Right cardiac atrium (tissue), 5 donors: ENCODE results near the gene ADAMTS2. TPM values are rescaled to one million over a fixed set of nuclear protein-coding genes. Genes with fewer than 3 reads are reported as not detected.

Experiments
- ATAC-seq, 2 donors: fragments of 200-7000 bp; cut with Tn5 transposase; one replicate each; pipeline versions ENCODE4 v1.8.0 to v1.9.1; 2020; ENCODE audit warnings: moderate library complexity in 2 of 2, mild to moderate bottlenecking in 1 of 2
- DNase-seq, 3 donors: peaks; one replicate each; pipeline ENCODE4 v3.0.0-alpha.2; 2020
- H3K27ac ChIP-seq: one replicate; pipeline ENCODE4 v1.5.1; 2013; ENCODE audit warnings: mild to moderate bottlenecking, low read length, control low read depth, moderate library complexity
- H3K27me3 ChIP-seq: one replicate; pipeline ENCODE4 v1.6.1; 2013; ENCODE audit not compliant: control insufficient read depth, insufficient read depth
- H3K4me1 ChIP-seq: one replicate; pipeline ENCODE4 v1.6.1; 2013; ENCODE audit warnings: low read length; ENCODE audit not compliant: control insufficient read depth, insufficient read depth
- H3K4me3 ChIP-seq: one replicate; pipeline ENCODE4 v1.5.1; 2013; ENCODE audit warnings: low read length, control low read depth
- H3K9me3 ChIP-seq: one replicate; pipeline ENCODE4 v1.6.1; 2013; ENCODE audit warnings: low read length; ENCODE audit not compliant: control insufficient read depth
- WGBS: extraction: QIAGEN DNeasy Blood & Tissue Kit; methylation state at CpG from one replicate; pipeline ENCODE4 v1.1.7; 2013; 5-methylcytosine and 5-hydroxymethylcytosine counted together
- intact Hi-C, 4 donors: fragments of 100-400 bp; cut with DNase I; formaldehyde crosslinking; loops; one replicate each; pipeline versions ENCODE4 v1.11.0 to v1.14.0; 2022 to 2023
- polyA plus RNA-seq: library from polyadenylated mRNA; stranded (reverse); fragments of 200-250 nt; gene quantifications from one replicate; pipeline ENCODE4 v1.2.3, GENCODE V29; 2013
- total RNA-seq, 4 donors: library from RNA; stranded (reverse); fragmentation: NEBNext Ultra II Directional; extraction: Animal tissue kit (Norgen Biotek cat#: 25700); gene quantifications; one replicate each; pipeline ENCODE4 v1.2.1, GENCODE V29; 2021
- donor health status: healthy with polysubstance abuse.
- donor health status: DM: no; HTN: yes; CAD: no.
- donor health status: DM: no; HTN: no; CAD: no.
- donor health status: DM: no; HTN: yes; CAD: no; lungs with severe emphysema.
- donor health status: DM: yes; HTN: yes; CAD: no.

The ADAMTS2 gene
- total and polyA plus RNA-seq, 5 donors: 7.0 to 23.2 (median 14.7) TPM

- ATAC-seq (no peak), DNase-seq (peak in 2 of 3 donors; percentile 30 to 35)
- intact Hi-C loops: no loop called here
- Histone ChIP-seq H3K27ac (no peak overlapping the region), H3K27me3 (no peaks in the 10 kb centered on the region), H3K9me3 (no peaks in the 10 kb centered on the region), H3K4me3 (no peak overlapping the region), H3K4me1 (peaks cover 11% of the 10 kb centered on the region)
- WGBS: 78% methylated on average over 23 of the region's 23 CpGs
Measured at GRCh38 chr5:179354305-179354882, 9.1 kb upstream of the ADAMTS2 start.

- H3K4me1 ChIP-seq: no peaks in the 10 kb centered on the region
- WGBS: 74% methylated on average over 10 of the region's 10 CpGs
- H3K4me3 ChIP-seq: no peak overlapping the region
- ATAC-seq (no peak), DNase-seq (peak in 2 of 3 donors; percentile 12 to 54)
- intact Hi-C loops: loop anchor here in 2 of 4 donors (5.0 to 10.0 kb wide), 2 partner anchors 182 to 184 kb away; no protein-coding TSS in a partner anchor
- no peaks in the 10 kb centered on the region for H3K27me3 ChIP-seq
- H3K9me3 ChIP-seq: no peaks in the 10 kb centered on the region
- H3K27ac ChIP-seq: no peak overlapping the region
Measured at GRCh38 chr5:179348843-179349242, 3.6 kb upstream of the ADAMTS2 start.

GRCh38 chr5:179348011-179348530 lies 2.8 kb upstream of the ADAMTS2 start:
- Histone ChIP-seq H3K27ac (no peak overlapping the region), H3K4me1 (no peaks in the 10 kb centered on the region), H3K27me3 (no peaks in the 10 kb centered on the region), H3K4me3 (no peak overlapping the region), H3K9me3 (no peaks in the 10 kb centered on the region)
- intact Hi-C loops: loop anchor here in 2 of 4 donors (5.0 to 10.0 kb wide), 2 partner anchors 181 to 183 kb away; no protein-coding TSS in a partner anchor
- DNase-seq (no peak), ATAC-seq (no peak)
- WGBS: 83% methylated on average over 15 of the region's 15 CpGs

GRCh38 chr5:179347581-179347980 lies 2.3 kb upstream of the ADAMTS2 start:
- 71% methylated on average over 2 of the region's 2 CpGs for WGBS
- DNase-seq (peak in 1 of 3 donors; percentile 4), ATAC-seq (no peak)
- H3K4me3 ChIP-seq: no peak overlapping the region
- no peaks in the 10 kb centered on the region for H3K4me1 ChIP-seq
- no peaks in the 10 kb centered on the region for H3K9me3 ChIP-seq
- intact Hi-C loops: loop anchor here in 2 of 4 donors (5.0 to 10.0 kb wide), 2 partner anchors 180 to 183 kb away; no protein-coding TSS in a partner anchor
- no peak overlapping the region for H3K27ac ChIP-seq
- H3K27me3 ChIP-seq: no peaks in the 10 kb centered on the region

GRCh38 chr5:179346875-179347274 lies 1.6 kb upstream of the ADAMTS2 start:
- Histone ChIP-seq H3K4me3 (no peak overlapping the region), H3K4me1 (no peaks in the 10 kb centered on the region), H3K27me3 (no peaks in the 10 kb centered on the region), H3K9me3 (no peaks in the 10 kb centered on the region), H3K27ac (no peak overlapping the region)
- ATAC-seq (no peak), DNase-seq (peak in 1 of 3 donors; percentile 20)
- WGBS: 91% methylated on average over 8 of the region's 8 CpGs
- intact Hi-C loops: loop anchor here in 2 of 4 donors (5.0 to 10.0 kb wide), 2 partner anchors 180 to 182 kb away; no protein-coding TSS in a partner anchor

GRCh38 chr5:179346401-179346800 lies 1.1 kb upstream of the ADAMTS2 start:
- peak in 1 of 2 donors; percentile 44 for ATAC-seq

GRCh38 chr5:179345183-179345432 lies 153 bp downstream of the ADAMTS2 start:
- DNase-seq: no peak
- Histone ChIP-seq H3K4me3 (peak overlapping the region; percentile 78), H3K27ac (no peak overlapping the region), H3K9me3 (no peaks in the 10 kb centered on the region), H3K4me1 (no peaks in the 10 kb centered on the region), H3K27me3 (no peaks in the 10 kb centered on the region)
- WGBS: under 1% methylated on average over 36 of the region's 36 CpGs
- intact Hi-C loops: loop anchor here in 2 of 4 donors (5.0 to 10.0 kb wide), 2 partner anchors 178 to 180 kb away; no protein-coding TSS in a partner anchor
- no peak for ATAC-seq

More at GRCh38 chr5:179346401-179346800, 1.1 kb upstream of the ADAMTS2 start:
- Histone ChIP-seq H3K4me3 (no peak overlapping the region), H3K9me3 (no peaks in the 10 kb centered on the region), H3K27me3 (no peaks in the 10 kb centered on the region), H3K4me1 (no peaks in the 10 kb centered on the region), H3K27ac (no peak overlapping the region)
- DNase-seq: peak in 2 of 3 donors; percentile 52 to 58
- intact Hi-C loops: loop anchor here in 2 of 4 donors (5.0 to 10.0 kb wide), 2 partner anchors 179 to 182 kb away; no protein-coding TSS in a partner anchor
- WGBS: 69% methylated on average over 7 of the region's 7 CpGs

- peak overlapping the region; percentile 78 for H3K4me3 ChIP-seq
- no peaks in the 10 kb centered on the region for H3K27me3 ChIP-seq
- intact Hi-C loops: loop anchor here in 2 of 4 donors (5.0 to 10.0 kb wide), 2 partner anchors 177 to 180 kb away; no protein-coding TSS in a partner anchor
- DNase-seq (peak in 1 of 3 donors; percentile 76), ATAC-seq (peak; percentile 34 to 35)
- no peaks in the 10 kb centered on the region for H3K9me3 ChIP-seq
- no peak overlapping the region for H3K27ac ChIP-seq
- WGBS: under 1% methylated on average over 85 of the region's 85 CpGs
- H3K4me1 ChIP-seq: no peaks in the 10 kb centered on the region
Measured at GRCh38 chr5:179344431-179345182, 654 bp downstream of the ADAMTS2 start.

- ATAC-seq (peak; percentile 60 to 62), DNase-seq (peak; percentile 58 to 81 (median 76))
- no peak overlapping the region for H3K27ac ChIP-seq
- H3K4me1 ChIP-seq: no peaks in the 10 kb centered on the region
- peak overlapping the region; percentile 78 for H3K4me3 ChIP-seq
- H3K27me3 ChIP-seq: no peaks in the 10 kb centered on the region
- 3% methylated on average over 63 of the region's 63 CpGs for WGBS
- intact Hi-C loops: loop anchor here in 1 of 4 donors (10.0 kb wide), 1 partner anchor 179 kb away; no protein-coding TSS in a partner anchor
- H3K9me3 ChIP-seq: no peaks in the 10 kb centered on the region
Measured at GRCh38 chr5:179343719-179344430, 1.4 kb downstream of the ADAMTS2 start.

GRCh38 chr5:179343021-179343718 lies 2.1 kb downstream of the ADAMTS2 start:
- ATAC-seq (no peak), DNase-seq (peak in 2 of 3 donors; percentile 20 to 51)
- no peaks in the 10 kb centered on the region for H3K4me1 ChIP-seq
- H3K9me3 ChIP-seq: no peaks in the 10 kb centered on the region
- no peak overlapping the region for H3K27ac ChIP-seq
- intact Hi-C loops: loop anchor here in 1 of 4 donors (10.0 kb wide), 1 partner anchor 178 kb away; no protein-coding TSS in a partner anchor
- peak overlapping the region; percentile 78 for H3K4me3 ChIP-seq
- H3K27me3 ChIP-seq: no peaks in the 10 kb centered on the region
- WGBS: 28% methylated on average over 20 of the region's 20 CpGs
